Bronchial epithelial cell (primary cell): ENCODE data around the gene ARHGAP29. TPM values are rescaled to one million over a fixed set of nuclear protein-coding genes. Genes with fewer than 3 reads are reported as not detected.

Experiments used
- DNase-seq: peaks from one replicate; pipeline ENCODE4 v3.0.0-alpha.2; 2010; ENCODE audit warnings: low read depth
- FAIRE-seq: peaks from 2 replicates; lab custom pipeline; 2011; peaks lifted over from hg19 to GRCh38; lab: Jason Lieb, UNC
- H3K27me3 ChIP-seq: 2 replicates; pipeline ENCODE4 v1.5.1; 2011; ENCODE audit warnings: low read length; ENCODE audit not compliant: control insufficient read depth, insufficient read depth
- H3K36me3 ChIP-seq: 2 replicates; pipeline ENCODE4 v1.5.1; 2011; ENCODE audit warnings: low read length; ENCODE audit not compliant: control insufficient read depth, insufficient read depth
- H3K4me3 ChIP-seq: 2 replicates; pipeline ENCODE4 v1.5.1; 2011; ENCODE audit warnings: mild to moderate bottlenecking, low read depth, low read length, control low read depth
- total RNA-seq: library from RNA; depleted of rRNA; stranded (reverse); fragments of >200 nt; gene quantifications from 2 replicates; pipeline ENCODE4 v1.2.1, GENCODE V29; 2014
- TF ChIP-seq, protein P1 (sequence below): IDR thresholded peaks from 2 replicates; pipeline ENCODE4 v1.5.1; 2011; ENCODE audit warnings: mild to moderate bottlenecking, moderate library complexity, low read length, control low read depth, inconsistent platforms; ENCODE audit not compliant: insufficient read depth, severe bottlenecking

ARHGAP29 gene
- total RNA-seq, 1 donor from 2014 or later = 7.9 TPM

- H3K27me3 ChIP-seq = no peaks in the 10 kb centered on the region
- peak overlapping the region; percentile 69 for H3K4me3 ChIP-seq
- no peaks in the 10 kb centered on the region for H3K36me3 ChIP-seq
- DNase-seq = peak; percentile 55
- FAIRE-seq = no peak
- TF ChIP-seq, protein P1, sequence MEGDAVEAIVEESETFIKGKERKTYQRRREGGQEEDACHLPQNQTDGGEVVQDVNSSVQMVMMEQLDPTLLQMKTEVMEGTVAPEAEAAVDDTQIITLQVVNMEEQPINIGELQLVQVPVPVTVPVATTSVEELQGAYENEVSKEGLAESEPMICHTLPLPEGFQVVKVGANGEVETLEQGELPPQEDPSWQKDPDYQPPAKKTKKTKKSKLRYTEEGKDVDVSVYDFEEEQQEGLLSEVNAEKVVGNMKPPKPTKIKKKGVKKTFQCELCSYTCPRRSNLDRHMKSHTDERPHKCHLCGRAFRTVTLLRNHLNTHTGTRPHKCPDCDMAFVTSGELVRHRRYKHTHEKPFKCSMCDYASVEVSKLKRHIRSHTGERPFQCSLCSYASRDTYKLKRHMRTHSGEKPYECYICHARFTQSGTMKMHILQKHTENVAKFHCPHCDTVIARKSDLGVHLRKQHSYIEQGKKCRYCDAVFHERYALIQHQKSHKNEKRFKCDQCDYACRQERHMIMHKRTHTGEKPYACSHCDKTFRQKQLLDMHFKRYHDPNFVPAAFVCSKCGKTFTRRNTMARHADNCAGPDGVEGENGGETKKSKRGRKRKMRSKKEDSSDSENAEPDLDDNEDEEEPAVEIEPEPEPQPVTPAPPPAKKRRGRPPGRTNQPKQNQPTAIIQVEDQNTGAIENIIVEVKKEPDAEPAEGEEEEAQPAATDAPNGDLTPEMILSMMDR = peak; percentile 35
Measured at GRCh38 chr1:94236630-94237290, 624 bp downstream of the ARHGAP29 start.

- no peaks in the 10 kb centered on the region for H3K36me3 ChIP-seq
- DNase-seq = no peak
- TF ChIP-seq, protein P1 = no peak
- no peaks in the 10 kb centered on the region for H3K27me3 ChIP-seq
- H3K4me3 ChIP-seq = peak overlapping the region; percentile 69
- no peak for FAIRE-seq
Measured at GRCh38 chr1:94236013-94236491, 1.3 kb downstream of the ARHGAP29 start.

GRCh38 chr1:94235189-94236012, 2.0 kb downstream of the ARHGAP29 start:
- peak overlapping the region; percentile 69 for H3K4me3 ChIP-seq
- TF ChIP-seq, protein P1 = no peak
- FAIRE-seq (no peak), DNase-seq (no peak)
- no peaks in the 10 kb centered on the region for H3K27me3 ChIP-seq
- no peaks in the 10 kb centered on the region for H3K36me3 ChIP-seq

- Histone ChIP-seq H3K4me3 (no peak overlapping the region), H3K27me3 (no peaks in the 10 kb centered on the region), H3K36me3 (no peaks in the 10 kb centered on the region)
- DNase-seq = no peak
- TF ChIP-seq, protein P1 = no peak
- FAIRE-seq = no peak
Measured at GRCh38 chr1:94234615-94235014, 2.8 kb downstream of the ARHGAP29 start.

GRCh38 chr1:94231746-94232145, 5.6 kb downstream of the ARHGAP29 start:
- FAIRE-seq = no peak
- TF ChIP-seq, protein P1 = no peak
- Histone ChIP-seq H3K27me3 (no peaks in the 10 kb centered on the region), H3K36me3 (no peaks in the 10 kb centered on the region), H3K4me3 (no peak overlapping the region)
- no peak for DNase-seq
